ENCODE results near the gene IL13.

IL13 gene

GRCh38 chr5:132667761-132668705, 10.1 kb downstream of the IL13 start:
- DNase-seq (ENCODE audit: low read depth in 1 of 2, low spot score in 1 of 2) = no peak
- TF ChIP-seq JUND (IDR thresholded peaks at IDR 0.05; ENCODE audit: low read depth) = no peak
- in situ Hi-C loops (cut with HindIII; ENCODE audit: low pct_unique_long_range_greater_than_20kb, low sequenced_read_pairs) = no loop called here

- no peak for TF ChIP-seq JUND (IDR thresholded peaks at IDR 0.05; ENCODE audit: low read depth)
- in situ Hi-C loops (cut with HindIII; ENCODE audit: low pct_unique_long_range_greater_than_20kb, low sequenced_read_pairs) = no loop called here
- no peak for DNase-seq (ENCODE audit: low read depth in 1 of 2, low spot score in 1 of 2)
Measured at GRCh38 chr5:132668706-132669454, 10.9 kb downstream of the IL13 start.

- in situ Hi-C loops (cut with HindIII; ENCODE audit: low pct_unique_long_range_greater_than_20kb, low sequenced_read_pairs) = no loop called here
Measured at GRCh38 chr5:132669455-132669820, 11.5 kb downstream of the IL13 start.

GRCh38 chr5:132669966-132670882, 12.3 kb downstream of the IL13 start:
- no peak for TF ChIP-seq JUND (IDR thresholded peaks at IDR 0.05; ENCODE audit: low read depth)
- in situ Hi-C loops (cut with HindIII; ENCODE audit: low pct_unique_long_range_greater_than_20kb, low sequenced_read_pairs) = no loop called here
- no peak for DNase-seq (ENCODE audit: low read depth in 1 of 2, low spot score in 1 of 2)

More at GRCh38 chr5:132669455-132669820, 11.5 kb downstream of the IL13 start:
- no peak for DNase-seq (ENCODE audit: low read depth in 1 of 2, low spot score in 1 of 2)
- TF ChIP-seq JUND (IDR thresholded peaks at IDR 0.05; ENCODE audit: low read depth) = no peak

GRCh38 chr5:132671000-132671399, 13.0 kb downstream of the IL13 start:
- in situ Hi-C loops (cut with HindIII; ENCODE audit: low pct_unique_long_range_greater_than_20kb, low sequenced_read_pairs) = no loop called here
- TF ChIP-seq JUND (IDR thresholded peaks at IDR 0.05; ENCODE audit: low read depth) = no peak
- no peak for DNase-seq (ENCODE audit: low read depth in 1 of 2, low spot score in 1 of 2)

GRCh38 chr5:132673488-132673887, 15.5 kb downstream of the IL13 start:
- in situ Hi-C loops (cut with HindIII; ENCODE audit: low pct_unique_long_range_greater_than_20kb, low sequenced_read_pairs) = no loop called here
- no peak for TF ChIP-seq JUND (IDR thresholded peaks at IDR 0.05; ENCODE audit: low read depth)
- no peak for DNase-seq (ENCODE audit: low read depth in 1 of 2, low spot score in 1 of 2)

- DNase-seq (ENCODE audit: low read depth in 1 of 2, low spot score in 1 of 2) = no peak
- in situ Hi-C loops (cut with HindIII; ENCODE audit: low pct_unique_long_range_greater_than_20kb, low sequenced_read_pairs) = no loop called here
- no peak for TF ChIP-seq JUND (IDR thresholded peaks at IDR 0.05; ENCODE audit: low read depth)
Measured at GRCh38 chr5:132673939-132674630, 16.1 kb downstream of the IL13 start, which contains the start of gene IL4. Gene IL4, plus strand, starts transcription at chr5:132673989. Its CDS starts 62 bp downstream, at chr5:132674051.

GRCh38 chr5:132674671-132675506, 16.9 kb downstream of the IL13 start:
- in situ Hi-C loops (cut with HindIII; ENCODE audit: low pct_unique_long_range_greater_than_20kb, low sequenced_read_pairs) = no loop called here
- DNase-seq (ENCODE audit: low read depth in 1 of 2, low spot score in 1 of 2) = peak; percentile 64 to 66
- TF ChIP-seq JUND (IDR thresholded peaks at IDR 0.05; ENCODE audit: low read depth) = no peak

GRCh38 chr5:132675936-132676689, 18.1 kb downstream of the IL13 start:
- DNase-seq (ENCODE audit: low read depth in 1 of 2, low spot score in 1 of 2) = no peak
- in situ Hi-C loops (cut with HindIII; ENCODE audit: low pct_unique_long_range_greater_than_20kb, low sequenced_read_pairs) = no loop called here
- TF ChIP-seq JUND (IDR thresholded peaks at IDR 0.05; ENCODE audit: low read depth) = no peak

GRCh38 chr5:132677191-132677590, 19.2 kb downstream of the IL13 start:
- peak; percentile 67 to 79 for DNase-seq (ENCODE audit: low read depth in 1 of 2, low spot score in 1 of 2)
- in situ Hi-C loops (cut with HindIII; ENCODE audit: low pct_unique_long_range_greater_than_20kb, low sequenced_read_pairs) = no loop called here
- no peak for TF ChIP-seq JUND (IDR thresholded peaks at IDR 0.05; ENCODE audit: low read depth)
